Measurements from ENCODE around the gene HOMEZ. TPM values are rescaled to one million over a fixed set of nuclear protein-coding genes. Genes with fewer than 3 reads are reported as not detected.
"Not testable (repeated sequence)": the region's sequence is repeated elsewhere in the genome, so short reads cannot be mapped to it uniquely, and the experiment has no call there.

The HOMEZ gene
- polyA plus RNA-seq (ENCODE audit: insufficient read length in 10 of 10), result 10 to 100 TPM in 5 of 10 donors, 1 to 10 TPM in 5; 8.1 to 11.5 (median 9.8) TPM
- long read RNA-seq, donor 1, full-length matches to known transcripts, result 3 of 3 reads
- long read RNA-seq, donor 1, partial matches to known transcripts, result 0 of 3 reads
- long read RNA-seq, donor 1, other reads (novel, unspliced or antisense), result 0 of 3 reads
- long read RNA-seq, donor 2, full-length matches to known transcripts, result 1 of 1 reads
- long read RNA-seq, donor 2, partial matches to known transcripts, result 0 of 1 reads
- long read RNA-seq, donor 2, other reads (novel, unspliced or antisense), result 0 of 1 reads
- long read RNA-seq, donor 3, result 0 reads
- long read RNA-seq, donor 4, full-length matches to known transcripts, result 3 of 3 reads
- long read RNA-seq, donor 4, partial matches to known transcripts, result 0 of 3 reads
- long read RNA-seq, donor 4, other reads (novel, unspliced or antisense), result 0 of 3 reads
- long read RNA-seq, donor 5, full-length matches to known transcripts, result 4 of 4 reads
- long read RNA-seq, donor 5, partial matches to known transcripts, result 0 of 4 reads
- long read RNA-seq, donor 5, other reads (novel, unspliced or antisense), result 0 of 4 reads
- long read RNA-seq, donor 6, full-length matches to known transcripts, result 5 of 5 reads
- long read RNA-seq, donor 6, partial matches to known transcripts, result 0 of 5 reads
- long read RNA-seq, donor 6, other reads (novel, unspliced or antisense), result 0 of 5 reads
- long read RNA-seq, donor 7, full-length matches to known transcripts, result 2 of 2 reads
- long read RNA-seq, donor 7, partial matches to known transcripts, result 0 of 2 reads
- long read RNA-seq, donor 7, other reads (novel, unspliced or antisense), result 0 of 2 reads
- long read RNA-seq, donor 8, full-length matches to known transcripts, result 3 of 3 reads
- long read RNA-seq, donor 8, partial matches to known transcripts, result 0 of 3 reads
- long read RNA-seq, donor 8, other reads (novel, unspliced or antisense), result 0 of 3 reads
- long read RNA-seq, donor 9, full-length matches to known transcripts, result 2 of 2 reads
- long read RNA-seq, donor 9, partial matches to known transcripts, result 0 of 2 reads
- long read RNA-seq, donor 9, other reads (novel, unspliced or antisense), result 0 of 2 reads

- peak; percentile 98 to 99 (median 98) for DNase-seq
Measured at GRCh38 chr14:23286020-23286901, at the start of gene HOMEZ. Gene HOMEZ, minus strand, starts transcription at chr14:23286132. Its CDS starts 180 bp downstream, at chr14:23285952.

- DNase-seq, result no peak
Measured at GRCh38 chr14:23335623-23336022, 49.7 kb upstream of the HOMEZ start.

- DNase-seq, result peak; percentile 74 to 83 (median 82)
Measured at GRCh38 chr14:23327947-23328744, 42.2 kb upstream of the HOMEZ start.

GRCh38 chr14:23326491-23327332, 40.8 kb upstream of the HOMEZ start:
- no peak for DNase-seq

- not testable (repeated sequence) for DNase-seq
Measured at GRCh38 chr14:23325746-23326145, 39.8 kb upstream of the HOMEZ start.

- DNase-seq, result no peak
Measured at GRCh38 chr14:23324993-23325392, 39.1 kb upstream of the HOMEZ start.

GRCh38 chr14:23324455-23324846, 38.5 kb upstream of the HOMEZ start:
- DNase-seq, result no peak

- no peak for DNase-seq
Measured at GRCh38 chr14:23323838-23324454, 38.0 kb upstream of the HOMEZ start.

- no peak for DNase-seq
Measured at GRCh38 chr14:23322568-23323517, 36.9 kb upstream of the HOMEZ start.

- peak; percentile 21 to 81 (median 46) for DNase-seq
Measured at GRCh38 chr14:23321572-23322547, 35.9 kb upstream of the HOMEZ start.

- DNase-seq, result peak; percentile 99 to 100 (median 100)
Measured at GRCh38 chr14:23320584-23321571, 34.9 kb upstream of the HOMEZ start, which contains the start of gene PABPN1. Gene PABPN1, plus strand, starts transcription at chr14:23321457. Its CDS starts 13 bp downstream, at chr14:23321470.

- DNase-seq, result no peak
Measured at GRCh38 chr14:23319746-23320583, 34.0 kb upstream of the HOMEZ start.

- DNase-seq, result no peak
Measured at GRCh38 chr14:23316300-23316699, 30.4 kb upstream of the HOMEZ start.

GRCh38 chr14:23310546-23310945, 24.6 kb upstream of the HOMEZ start:
- no peak for DNase-seq
